ENCODE data around the gene SMC6.

The SMC6 gene

DNA sequence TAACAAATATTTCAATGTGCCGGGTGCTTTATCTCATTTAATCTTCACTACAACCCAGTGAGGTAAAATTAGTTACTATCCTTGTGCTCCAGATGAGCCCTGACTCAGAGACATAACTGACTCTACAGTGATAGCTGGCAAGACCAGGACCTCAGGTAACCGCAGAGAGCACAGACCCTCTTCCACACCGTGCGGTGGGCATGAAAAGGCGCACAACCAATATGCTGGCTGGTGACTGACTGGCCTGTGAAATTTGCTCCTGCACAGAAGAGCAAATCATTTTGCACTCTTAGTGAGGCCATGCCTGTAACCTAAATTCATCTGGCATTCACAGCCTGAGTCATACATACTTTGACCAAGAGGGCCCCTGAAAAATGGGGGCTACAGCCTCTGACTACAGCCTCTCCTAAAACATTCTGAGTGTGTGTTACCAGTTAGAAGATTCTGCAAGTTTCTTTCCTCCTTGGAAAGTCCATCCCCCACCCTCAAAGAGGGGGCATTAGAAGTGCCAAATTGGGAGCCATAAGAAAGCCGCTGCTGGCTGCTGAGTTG, 40.3 kb upstream of the SMC6 start:
- DNase-seq (ENCODE audit: low spot score), result no peak
- in situ Hi-C loops (cut with MboI; ENCODE audit: low pct_unique_long_range_greater_than_20kb, low sequenced_read_pairs, unreplicated experiment), result no loop called here
- TF ChIP-seq, protein P1, sequence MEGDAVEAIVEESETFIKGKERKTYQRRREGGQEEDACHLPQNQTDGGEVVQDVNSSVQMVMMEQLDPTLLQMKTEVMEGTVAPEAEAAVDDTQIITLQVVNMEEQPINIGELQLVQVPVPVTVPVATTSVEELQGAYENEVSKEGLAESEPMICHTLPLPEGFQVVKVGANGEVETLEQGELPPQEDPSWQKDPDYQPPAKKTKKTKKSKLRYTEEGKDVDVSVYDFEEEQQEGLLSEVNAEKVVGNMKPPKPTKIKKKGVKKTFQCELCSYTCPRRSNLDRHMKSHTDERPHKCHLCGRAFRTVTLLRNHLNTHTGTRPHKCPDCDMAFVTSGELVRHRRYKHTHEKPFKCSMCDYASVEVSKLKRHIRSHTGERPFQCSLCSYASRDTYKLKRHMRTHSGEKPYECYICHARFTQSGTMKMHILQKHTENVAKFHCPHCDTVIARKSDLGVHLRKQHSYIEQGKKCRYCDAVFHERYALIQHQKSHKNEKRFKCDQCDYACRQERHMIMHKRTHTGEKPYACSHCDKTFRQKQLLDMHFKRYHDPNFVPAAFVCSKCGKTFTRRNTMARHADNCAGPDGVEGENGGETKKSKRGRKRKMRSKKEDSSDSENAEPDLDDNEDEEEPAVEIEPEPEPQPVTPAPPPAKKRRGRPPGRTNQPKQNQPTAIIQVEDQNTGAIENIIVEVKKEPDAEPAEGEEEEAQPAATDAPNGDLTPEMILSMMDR (IDR thresholded peaks at IDR 0.05; ENCODE audit: extremely low read depth, insufficient read depth, missing control alignments), result no peak

DNA sequence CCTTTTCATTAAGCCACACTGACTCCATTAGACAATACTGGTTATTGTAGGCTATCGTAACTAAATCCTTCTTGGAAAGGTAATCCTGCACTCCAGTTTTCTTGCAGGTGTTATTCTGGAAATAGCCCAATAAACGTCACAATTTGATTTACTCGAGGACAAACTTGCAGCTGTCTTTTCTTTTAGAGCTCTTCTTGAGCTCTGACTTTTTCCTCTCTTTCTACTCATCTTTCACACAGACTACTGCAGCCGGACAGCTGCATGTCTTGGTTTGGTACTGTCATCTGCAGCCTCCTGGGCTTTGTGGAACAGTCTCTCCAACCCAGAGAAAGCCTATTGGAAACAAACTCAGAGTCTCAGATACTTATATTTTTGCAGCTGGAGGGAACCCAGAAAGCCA, 39.7 kb upstream of the SMC6 start:
- DNase-seq (ENCODE audit: low spot score), result no peak
- TF ChIP-seq, protein P1 (IDR thresholded peaks at IDR 0.05; ENCODE audit: extremely low read depth, insufficient read depth, missing control alignments), result no peak
- in situ Hi-C loops (cut with MboI; ENCODE audit: low pct_unique_long_range_greater_than_20kb, low sequenced_read_pairs, unreplicated experiment), result no loop called here

DNA sequence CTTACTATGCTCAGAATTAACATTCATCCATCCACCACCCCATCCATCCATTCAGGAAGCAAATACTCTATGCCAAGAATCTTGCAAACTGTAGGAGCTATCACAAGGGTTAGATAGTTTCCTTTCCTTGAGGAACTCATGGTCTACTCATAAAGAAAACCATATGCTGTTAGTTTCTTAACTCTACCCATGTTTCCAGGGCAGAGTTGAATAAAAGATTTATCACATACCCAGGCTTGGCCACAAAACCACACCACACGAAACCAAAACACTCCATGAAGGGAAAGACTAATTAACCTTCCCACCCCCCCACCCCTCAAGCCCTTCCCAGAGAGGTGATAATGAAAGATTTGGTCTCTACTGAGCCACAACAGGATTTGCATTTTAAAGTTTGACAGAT, 38.9 kb upstream of the SMC6 start:
- in situ Hi-C loops (cut with MboI; ENCODE audit: low pct_unique_long_range_greater_than_20kb, low sequenced_read_pairs, unreplicated experiment), result no loop called here
- TF ChIP-seq, protein P1 (IDR thresholded peaks at IDR 0.05; ENCODE audit: extremely low read depth, insufficient read depth, missing control alignments), result no peak
- DNase-seq (ENCODE audit: low spot score), result no peak

DNA sequence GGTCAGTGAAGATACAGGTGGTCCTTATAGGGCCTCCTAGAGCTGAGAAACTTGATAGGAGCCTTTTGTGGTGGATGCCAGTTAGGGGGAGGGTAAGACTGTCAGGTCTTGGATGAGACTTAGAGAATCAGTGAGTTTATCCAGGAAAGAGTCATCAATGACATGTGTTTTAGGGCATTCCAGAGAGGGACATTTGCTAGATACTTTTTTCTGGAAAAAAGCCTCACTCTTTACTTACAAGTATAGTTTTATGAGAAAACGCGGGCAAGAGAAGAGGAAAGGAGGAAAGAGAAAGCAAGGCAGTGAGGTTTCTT, 38.2 kb upstream of the SMC6 start:
- in situ Hi-C loops (cut with MboI; ENCODE audit: low pct_unique_long_range_greater_than_20kb, low sequenced_read_pairs, unreplicated experiment), result no loop called here
- DNase-seq (ENCODE audit: low spot score), result no peak
- TF ChIP-seq, protein P1 (IDR thresholded peaks at IDR 0.05; ENCODE audit: extremely low read depth, insufficient read depth, missing control alignments), result no peak

DNA sequence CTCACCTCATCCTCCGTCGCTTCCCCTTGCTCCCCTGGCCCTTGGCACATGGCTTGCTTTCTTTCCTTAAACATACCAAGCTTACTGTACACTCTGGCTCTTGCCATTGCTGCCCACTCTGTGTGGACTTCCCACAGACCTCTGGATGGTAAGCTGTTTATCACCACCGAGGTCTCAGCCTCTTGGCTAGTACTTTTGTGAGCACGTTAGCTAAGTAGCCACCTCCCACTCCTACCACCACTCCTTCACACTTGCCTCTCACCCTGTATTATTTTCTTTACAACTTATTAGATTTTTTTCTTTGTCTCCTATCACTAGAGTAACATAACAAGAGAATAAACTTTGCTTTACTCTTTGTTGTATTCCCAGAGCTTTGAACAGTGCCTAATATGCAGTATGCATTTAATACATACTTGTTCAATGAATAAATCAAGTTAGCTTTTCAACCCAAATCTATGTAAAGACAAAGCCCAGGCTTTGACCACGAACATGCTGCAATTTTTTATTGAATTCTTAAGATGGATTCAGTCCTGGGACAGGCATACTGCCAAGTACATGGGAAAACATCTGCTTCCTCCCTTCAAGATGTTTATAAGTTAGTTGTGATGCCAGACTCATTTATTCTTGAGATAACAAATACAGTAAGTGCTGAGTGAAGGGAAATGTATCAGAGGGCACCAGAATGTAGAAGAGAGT, 37.7 kb upstream of the SMC6 start:
- no peak for DNase-seq (ENCODE audit: low spot score)
- TF ChIP-seq, protein P1 (IDR thresholded peaks at IDR 0.05; ENCODE audit: extremely low read depth, insufficient read depth, missing control alignments), result no peak
- in situ Hi-C loops (cut with MboI; ENCODE audit: low pct_unique_long_range_greater_than_20kb, low sequenced_read_pairs, unreplicated experiment), result no loop called here

DNA sequence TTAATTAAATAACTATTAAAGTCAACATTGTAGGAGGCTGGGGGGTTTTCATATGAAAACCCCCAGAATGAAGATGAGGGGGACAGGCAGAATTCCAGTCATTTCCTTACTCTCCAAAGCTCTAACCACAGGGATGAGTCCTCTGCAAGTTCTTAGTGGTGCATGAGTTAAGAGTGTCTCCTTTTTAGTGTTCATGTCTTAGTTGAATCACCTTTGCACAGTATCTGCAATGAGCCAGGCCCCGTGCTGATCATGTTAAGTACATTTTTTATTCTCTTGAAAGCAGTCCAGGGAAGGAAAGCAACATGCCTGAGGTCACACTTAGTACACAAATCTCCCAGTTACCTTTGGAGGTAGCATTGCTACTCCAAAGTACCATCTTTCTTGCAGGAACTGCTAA, 36.9 kb upstream of the SMC6 start:
- in situ Hi-C loops (cut with MboI; ENCODE audit: low pct_unique_long_range_greater_than_20kb, low sequenced_read_pairs, unreplicated experiment), result no loop called here
- TF ChIP-seq, protein P1 (IDR thresholded peaks at IDR 0.05; ENCODE audit: extremely low read depth, insufficient read depth, missing control alignments), result no peak
- no peak for DNase-seq (ENCODE audit: low spot score)

Measured in GM13977 (cell line).